B cell (primary cell): ENCODE measurements around the gene SLC6A4.

ENCODE experiments used
- CTCF ChIP-seq: fragments of 200-600 bp; IDR thresholded peaks from one replicate; pipeline ENCODE4 v1.8.0; 2022; ENCODE audit warnings: antibody characterized with exemption, mild to moderate bottlenecking
- EZH2 ChIP-seq: IDR thresholded peaks from 2 replicates; pipeline ENCODE4 v1.6.1; 2012; ENCODE audit warnings: borderline replicate concordance, low read depth, mild to moderate bottlenecking, moderate library complexity, low read length; ENCODE audit not compliant: insufficient read depth, poor library complexity, severe bottlenecking

- TF ChIP-seq CTCF, result no peak
- TF ChIP-seq EZH2, result no peak
Observed at GRCh38 chr17:30243568-30243967, 8.1 kb upstream of the SLC6A4 start.
